ENCODE data around the gene MYEF2.

MYEF2 gene

DNA sequence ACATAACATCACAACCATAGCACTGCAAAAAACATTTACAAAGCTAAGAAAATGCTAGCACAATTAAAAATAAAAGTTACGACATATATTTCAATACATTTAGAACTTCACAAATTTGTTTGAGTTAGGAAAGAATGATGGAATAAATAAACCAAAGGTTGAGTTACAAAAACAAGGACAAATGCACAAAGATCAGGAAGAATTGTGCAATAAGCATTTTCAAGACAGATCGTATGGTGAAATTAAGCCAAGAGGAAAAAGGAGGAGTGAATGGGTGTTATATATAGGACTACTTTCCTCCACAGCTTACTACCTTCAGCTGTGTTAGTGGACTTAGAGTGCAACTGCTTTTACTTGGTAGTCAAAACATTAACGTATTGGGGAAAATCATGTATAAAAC lies 7.4 kb upstream of the MYEF2 start:
- no peak overlapping the region for H3K4me3 ChIP-seq (ENCODE audit: low read depth, low read length)
- no peak for DNase-seq (ENCODE audit: low read depth)
- TF ChIP-seq POLR2A (IDR thresholded peaks at IDR 0.05; ENCODE audit: extremely low read depth, insufficient read length): no peak
- TF ChIP-seq, protein P1, sequence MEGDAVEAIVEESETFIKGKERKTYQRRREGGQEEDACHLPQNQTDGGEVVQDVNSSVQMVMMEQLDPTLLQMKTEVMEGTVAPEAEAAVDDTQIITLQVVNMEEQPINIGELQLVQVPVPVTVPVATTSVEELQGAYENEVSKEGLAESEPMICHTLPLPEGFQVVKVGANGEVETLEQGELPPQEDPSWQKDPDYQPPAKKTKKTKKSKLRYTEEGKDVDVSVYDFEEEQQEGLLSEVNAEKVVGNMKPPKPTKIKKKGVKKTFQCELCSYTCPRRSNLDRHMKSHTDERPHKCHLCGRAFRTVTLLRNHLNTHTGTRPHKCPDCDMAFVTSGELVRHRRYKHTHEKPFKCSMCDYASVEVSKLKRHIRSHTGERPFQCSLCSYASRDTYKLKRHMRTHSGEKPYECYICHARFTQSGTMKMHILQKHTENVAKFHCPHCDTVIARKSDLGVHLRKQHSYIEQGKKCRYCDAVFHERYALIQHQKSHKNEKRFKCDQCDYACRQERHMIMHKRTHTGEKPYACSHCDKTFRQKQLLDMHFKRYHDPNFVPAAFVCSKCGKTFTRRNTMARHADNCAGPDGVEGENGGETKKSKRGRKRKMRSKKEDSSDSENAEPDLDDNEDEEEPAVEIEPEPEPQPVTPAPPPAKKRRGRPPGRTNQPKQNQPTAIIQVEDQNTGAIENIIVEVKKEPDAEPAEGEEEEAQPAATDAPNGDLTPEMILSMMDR (IDR thresholded peaks at IDR 0.05; ENCODE audit: low read depth, low read length): no peak
- TF ChIP-seq, protein P2, sequence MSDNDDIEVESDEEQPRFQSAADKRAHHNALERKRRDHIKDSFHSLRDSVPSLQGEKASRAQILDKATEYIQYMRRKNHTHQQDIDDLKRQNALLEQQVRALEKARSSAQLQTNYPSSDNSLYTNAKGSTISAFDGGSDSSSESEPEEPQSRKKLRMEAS (IDR thresholded peaks at IDR 0.05; ENCODE audit: low read depth, low read length): no peak
- TF ChIP-seq MYC (IDR thresholded peaks at IDR 0.05; ENCODE audit: low read depth, low read length): no peak

DNA sequence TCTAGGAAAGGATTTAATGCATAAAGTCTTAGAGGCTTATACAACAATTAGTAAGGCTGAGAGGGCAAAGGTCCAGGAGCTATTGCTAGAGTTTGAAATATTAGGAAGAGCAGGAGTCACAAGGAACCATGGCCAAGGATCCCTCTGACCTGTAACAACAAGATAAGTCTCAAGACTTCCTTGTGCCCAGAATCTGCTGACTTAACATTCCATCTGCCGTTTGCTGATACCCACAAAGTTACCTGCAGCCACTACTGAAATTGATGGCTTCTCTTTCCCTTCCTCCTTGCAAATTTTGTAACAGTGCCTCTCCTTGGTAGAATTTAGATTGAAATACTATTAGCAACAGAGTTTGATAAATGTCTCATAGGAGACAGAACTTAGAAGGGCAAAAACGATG lies 4.7 kb upstream of the MYEF2 start:
- TF ChIP-seq, protein P1 (IDR thresholded peaks at IDR 0.05; ENCODE audit: low read depth, low read length): no peak
- TF ChIP-seq POLR2A (IDR thresholded peaks at IDR 0.05; ENCODE audit: extremely low read depth, insufficient read length) (no peak), MYC (IDR thresholded peaks at IDR 0.05; ENCODE audit: low read depth, low read length) (no peak)
- TF ChIP-seq, protein P2 (IDR thresholded peaks at IDR 0.05; ENCODE audit: low read depth, low read length): no peak
- H3K4me3 ChIP-seq (ENCODE audit: low read depth, low read length): no peak overlapping the region
- DNase-seq (ENCODE audit: low read depth): no peak

GRCh38 chr15:48178648-48178931 lies 495 bp upstream of the MYEF2 start:
- TF ChIP-seq POLR2A (IDR thresholded peaks at IDR 0.05; ENCODE audit: extremely low read depth, insufficient read length) (no peak), MYC (IDR thresholded peaks at IDR 0.05; ENCODE audit: low read depth, low read length) (no peak)
- TF ChIP-seq, protein P2 (IDR thresholded peaks at IDR 0.05; ENCODE audit: low read depth, low read length): no peak
- TF ChIP-seq, protein P1 (IDR thresholded peaks at IDR 0.05; ENCODE audit: low read depth, low read length): no peak
- no peak overlapping the region for H3K4me3 ChIP-seq (ENCODE audit: low read depth, low read length)
- DNase-seq (ENCODE audit: low read depth): no peak

GRCh38 chr15:48177383-48177765 lies 721 bp downstream of the MYEF2 start:
- TF ChIP-seq, protein P2 (IDR thresholded peaks at IDR 0.05; ENCODE audit: low read depth, low read length): no peak
- TF ChIP-seq POLR2A (IDR thresholded peaks at IDR 0.05; ENCODE audit: extremely low read depth, insufficient read length) (no peak), MYC (IDR thresholded peaks at IDR 0.05; ENCODE audit: low read depth, low read length) (no peak)
- TF ChIP-seq, protein P1 (IDR thresholded peaks at IDR 0.05; ENCODE audit: low read depth, low read length): no peak

DNA sequence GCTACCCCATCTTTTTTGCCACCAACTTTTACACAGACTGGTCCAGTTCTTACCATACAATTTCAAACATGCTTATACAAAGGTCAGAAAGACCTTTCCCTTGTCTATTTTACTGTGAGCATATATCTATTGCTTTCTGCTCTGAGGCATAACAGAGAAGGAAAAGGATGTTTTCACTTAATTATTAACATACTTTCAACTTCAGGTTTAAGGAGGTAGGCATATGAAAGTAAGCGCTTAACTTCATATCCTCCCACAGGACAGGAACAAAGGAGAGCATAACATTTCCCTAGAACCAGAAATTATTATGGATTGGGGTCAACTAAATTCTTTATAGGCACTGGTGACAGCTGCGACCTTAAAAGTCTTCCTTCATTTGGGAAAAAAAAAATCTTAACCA lies 1.1 kb downstream of the MYEF2 start:
- DNase-seq (ENCODE audit: low read depth): no peak
- TF ChIP-seq POLR2A (IDR thresholded peaks at IDR 0.05; ENCODE audit: extremely low read depth, insufficient read length) (no peak), MYC (IDR thresholded peaks at IDR 0.05; ENCODE audit: low read depth, low read length) (no peak)
- TF ChIP-seq, protein P1 (IDR thresholded peaks at IDR 0.05; ENCODE audit: low read depth, low read length): no peak
- TF ChIP-seq, protein P2 (IDR thresholded peaks at IDR 0.05; ENCODE audit: low read depth, low read length): no peak
- no peak overlapping the region for H3K4me3 ChIP-seq (ENCODE audit: low read depth, low read length)

More at GRCh38 chr15:48177383-48177765, 721 bp downstream of the MYEF2 start:
- H3K4me3 ChIP-seq (ENCODE audit: low read depth, low read length): no peak overlapping the region
- no peak for DNase-seq (ENCODE audit: low read depth)

DNA sequence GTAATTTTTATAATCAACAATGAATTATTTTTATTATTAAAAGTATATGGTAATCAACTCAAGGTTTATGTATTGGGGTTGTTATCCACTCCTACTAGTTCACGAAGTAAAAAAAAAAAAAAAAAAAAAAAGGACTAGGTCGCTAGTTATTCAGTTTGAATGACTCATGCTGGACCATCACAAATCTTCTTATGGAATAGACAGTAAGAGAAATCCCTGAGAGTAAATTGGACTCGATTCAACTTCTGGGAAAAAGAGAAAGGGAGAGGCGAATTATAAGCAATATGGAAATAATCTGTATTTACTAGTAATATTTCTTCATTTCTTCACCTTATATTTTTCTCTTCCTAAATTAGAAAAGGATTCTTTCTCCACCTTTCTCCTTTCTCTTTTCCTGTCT lies 2.0 kb downstream of the MYEF2 start:
- no peak for DNase-seq (ENCODE audit: low read depth)
- no peak overlapping the region for H3K4me3 ChIP-seq (ENCODE audit: low read depth, low read length)
- TF ChIP-seq POLR2A (IDR thresholded peaks at IDR 0.05; ENCODE audit: extremely low read depth, insufficient read length) (no peak), MYC (IDR thresholded peaks at IDR 0.05; ENCODE audit: low read depth, low read length) (no peak)
- TF ChIP-seq, protein P2 (IDR thresholded peaks at IDR 0.05; ENCODE audit: low read depth, low read length): no peak
- TF ChIP-seq, protein P1 (IDR thresholded peaks at IDR 0.05; ENCODE audit: low read depth, low read length): no peak

Measured in NB4 (cell line).